Measurements from ENCODE around the gene FTCDNL1. TPM values are rescaled to one million over a fixed set of nuclear protein-coding genes. Genes with fewer than 3 reads are reported as not detected.

FTCDNL1 gene
- total and polyA plus RNA-seq, 9 of the 15 experiments (the other 6 are each of a cell fraction or from before 2014, with no cell fraction given): 0.13 to 0.58 (median 0.32) TPM

GRCh38 chr2:199734651-199735050, 116.3 kb downstream of the FTCDNL1 start:
- intact Hi-C loops (cut with micrococcal nuclease): loop anchor here (5.0 to 10.0 kb wide), 2 partner anchors 130 to 247 kb away; no protein-coding TSS in a partner anchor

DNA sequence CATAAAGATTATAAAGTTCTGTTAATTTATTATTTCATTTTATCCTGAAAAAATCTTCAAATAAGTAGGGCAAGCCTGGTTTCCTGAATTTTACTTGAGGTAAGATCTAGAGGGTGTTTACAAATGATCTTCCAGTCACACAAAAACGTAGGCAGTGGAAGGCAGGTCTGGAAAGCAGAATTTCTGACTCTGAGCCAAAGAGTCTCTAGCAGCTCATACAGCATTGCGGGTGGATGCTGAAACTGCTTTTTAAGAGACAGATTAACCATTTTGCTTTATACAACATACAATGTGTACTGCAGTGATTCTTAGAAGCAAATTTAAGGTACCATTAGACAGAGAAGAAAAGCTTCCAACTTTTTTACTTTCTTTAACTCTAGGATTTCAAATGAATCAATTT, 117.0 kb downstream of the FTCDNL1 start:
- no peaks in the 10 kb centered on the region for H3K9me3 ChIP-seq (replicated peaks; ENCODE audit: control insufficient read depth, insufficient read depth, low read depth, low read length)
- no peak for FAIRE-seq
- no peak overlapping the region for H3K9ac ChIP-seq (ENCODE audit: insufficient read depth in 1 of 2, low read depth in 2 of 2, low read length in 2 of 2)
- intact Hi-C loops (cut with micrococcal nuclease): loop anchor here (10.0 kb wide), 1 partner anchor 129 kb away; no protein-coding TSS in a partner anchor
- no peak overlapping the region for H3K27ac ChIP-seq (ENCODE audit: extremely low read depth, low read depth, low read length)
- in situ Hi-C loops (cut with MboI): loop anchor here (25.0 kb wide), 1 partner anchor 1422 kb away; no protein-coding TSS in a partner anchor
- POLR2A ChIA-PET: no interaction called here
- no peak overlapping the region for H3K4me3 ChIP-seq
- no peak overlapping the region for H2AFZ ChIP-seq (ENCODE audit: low read depth, low read length)
- H3K4me2 ChIP-seq (ENCODE audit: insufficient read depth, low read length): no peak overlapping the region
- DNase-seq (ENCODE audit: extremely low read depth in 1 of 4, low spot score in 3 of 4): no peak
- ATAC-seq: no peak
- TF ChIP-seq, protein P1, sequence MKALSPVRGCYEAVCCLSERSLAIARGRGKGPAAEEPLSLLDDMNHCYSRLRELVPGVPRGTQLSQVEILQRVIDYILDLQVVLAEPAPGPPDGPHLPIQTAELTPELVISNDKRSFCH (CRISPR knock-in tag; IDR thresholded peaks at IDR 0.05): no peak
- TF ChIP-seq, protein P1 (tag; IDR thresholded peaks at IDR 0.05): no peak
- TF ChIP-seq RBM17 (IDR thresholded peaks at IDR 0.05; ENCODE audit: borderline replicate concordance, low read depth, low read length) (no peak), RFX1 (IDR thresholded peaks at IDR 0.05) (no peak), ATF4 (CRISPR knock-in tag; IDR thresholded peaks at IDR 0.05) (no peak), TSC22D4 (tag; IDR thresholded peaks at IDR 0.05) (no peak), EGR1 (conservative IDR thresholded peaks at IDR 0.05) (no peak), EWSR1 (IDR thresholded peaks at IDR 0.05; ENCODE audit: borderline replicate concordance, low read depth, partially characterized antibody) (no peak)
- no peaks in the 10 kb centered on the region for H3K79me2 ChIP-seq (ENCODE audit: control insufficient read depth, insufficient read depth, low read length)
- 0% methylated on average over 2 of the region's 2 CpGs for WGBS (ENCODE audit: insufficient coverage, low coverage, missing lambda C conversion rate)
- no peaks in the 10 kb centered on the region for H3K36me3 ChIP-seq (ENCODE audit: control insufficient read depth, insufficient read depth, low read length)
- H3K9me1 ChIP-seq (ENCODE audit: control insufficient read depth, insufficient read depth, low read length): no peaks in the 10 kb centered on the region
- no peaks in the 10 kb centered on the region for H3K4me1 ChIP-seq (replicated peaks in 1 of 2; ENCODE audit: control insufficient read depth in 2 of 2, insufficient read depth in 2 of 2, low read length in 2 of 2)
- H4K20me1 ChIP-seq (replicated peaks; ENCODE audit: control insufficient read depth, insufficient read depth, low read length): no peaks in the 10 kb centered on the region
- CTCF ChIA-PET (ENCODE audit: low intra/inter-chr PET ratio): no interaction called here
- no TSS peak for BruUV-seq (replicated peaks)
- H3K27me3 ChIP-seq (ENCODE audit: control insufficient read depth in 2 of 2, insufficient read depth in 2 of 2, low read length in 2 of 2): peaks cover 0 to 3% of the 10 kb centered on the region in 2 experiments; a peak in 2 of 5 replicates

More at GRCh38 chr2:199734651-199735050, 116.3 kb downstream of the FTCDNL1 start:
- Histone ChIP-seq H3K9ac (ENCODE audit: insufficient read depth in 1 of 2, low read depth in 2 of 2, low read length in 2 of 2) (no peak overlapping the region), H3K4me2 (ENCODE audit: insufficient read depth, low read length) (no peak overlapping the region), H3K4me1 (replicated peaks in 1 of 2; ENCODE audit: control insufficient read depth in 2 of 2, insufficient read depth in 2 of 2, low read length in 2 of 2) (no peaks in the 10 kb centered on the region), H3K4me3 (no peak overlapping the region), H3K9me1 (ENCODE audit: control insufficient read depth, insufficient read depth, low read length) (no peaks in the 10 kb centered on the region), H2AFZ (ENCODE audit: low read depth, low read length) (no peak overlapping the region), H3K79me2 (ENCODE audit: control insufficient read depth, insufficient read depth, low read length) (no peaks in the 10 kb centered on the region), H3K27ac (ENCODE audit: extremely low read depth, low read depth, low read length) (no peak overlapping the region), H3K9me3 (replicated peaks; ENCODE audit: control insufficient read depth, insufficient read depth, low read depth, low read length) (no peaks in the 10 kb centered on the region), H3K36me3 (ENCODE audit: control insufficient read depth, insufficient read depth, low read length) (no peaks in the 10 kb centered on the region), H4K20me1 (replicated peaks; ENCODE audit: control insufficient read depth, insufficient read depth, low read length) (no peaks in the 10 kb centered on the region), H3K27me3 (ENCODE audit: control insufficient read depth in 2 of 2, insufficient read depth in 2 of 2, low read length in 2 of 2) (peaks cover 0 to 3% of the 10 kb centered on the region in 2 experiments; a peak in 2 of 5 replicates)
- CTCF ChIA-PET (ENCODE audit: low intra/inter-chr PET ratio): no interaction called here
- 0% methylated on average over 1 of the region's 1 CpG for WGBS (ENCODE audit: insufficient coverage, low coverage, missing lambda C conversion rate)
- POLR2A ChIA-PET: no interaction called here
- FAIRE-seq: no peak
- in situ Hi-C loops (cut with MboI): loop anchor here (25.0 kb wide), 1 partner anchor 1422 kb away; no protein-coding TSS in a partner anchor
- no peak for DNase-seq (ENCODE audit: extremely low read depth in 1 of 4, low spot score in 3 of 4)
- ATAC-seq: no peak
- BruUV-seq (replicated peaks): no TSS peak
- TF ChIP-seq DLX4 (CRISPR knock-in tag; IDR thresholded peaks at IDR 0.05) (no peak), GATAD2B (IDR thresholded peaks at IDR 0.05; ENCODE audit: borderline replicate concordance) (no peak), ZNF644 (tag; IDR thresholded peaks at IDR 0.05; ENCODE audit: low read depth) (no peak)

Data from K562 (cell line).